ENCODE results near the gene ABHD12.
A peak's percentile ranks its signal among the peaks of the same experiment; 100 is the strongest.

Gene ABHD12

DNA sequence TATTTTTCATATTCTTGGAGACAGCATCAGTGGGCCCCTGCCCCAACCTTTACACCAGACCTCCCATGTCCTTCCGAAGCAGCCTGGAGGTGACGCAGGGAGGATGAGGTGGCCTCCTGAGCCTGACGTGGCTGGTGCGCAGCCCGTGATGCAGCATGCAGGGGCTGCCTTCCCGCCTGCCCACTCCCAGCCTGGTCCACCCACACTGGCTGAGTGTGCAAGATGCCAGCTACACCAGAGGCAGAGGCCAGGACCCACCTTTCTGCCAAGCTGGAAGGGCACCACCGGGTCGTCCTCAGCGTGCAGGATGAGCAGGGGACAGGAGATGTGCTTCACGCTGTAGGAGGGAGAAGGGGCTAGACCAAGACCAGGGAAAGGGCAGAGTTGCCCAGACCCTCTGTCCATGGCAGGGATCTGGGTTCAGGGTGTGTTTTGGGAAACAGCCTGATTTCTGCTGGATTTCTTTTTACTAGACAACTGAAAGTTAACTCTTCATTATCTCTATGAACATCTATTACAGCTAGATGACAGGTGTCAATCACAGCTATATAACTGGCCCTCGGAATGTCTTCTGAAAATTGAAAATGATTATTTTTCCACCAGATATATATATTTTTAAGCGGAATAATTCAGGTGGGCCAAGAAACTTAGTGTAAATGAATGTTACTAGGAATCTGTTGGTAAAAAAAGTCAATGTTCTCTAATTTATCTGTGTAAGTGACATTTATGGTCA lies 87.2 kb downstream of the ABHD12 start:
- DNase-seq, result no peak

DNA sequence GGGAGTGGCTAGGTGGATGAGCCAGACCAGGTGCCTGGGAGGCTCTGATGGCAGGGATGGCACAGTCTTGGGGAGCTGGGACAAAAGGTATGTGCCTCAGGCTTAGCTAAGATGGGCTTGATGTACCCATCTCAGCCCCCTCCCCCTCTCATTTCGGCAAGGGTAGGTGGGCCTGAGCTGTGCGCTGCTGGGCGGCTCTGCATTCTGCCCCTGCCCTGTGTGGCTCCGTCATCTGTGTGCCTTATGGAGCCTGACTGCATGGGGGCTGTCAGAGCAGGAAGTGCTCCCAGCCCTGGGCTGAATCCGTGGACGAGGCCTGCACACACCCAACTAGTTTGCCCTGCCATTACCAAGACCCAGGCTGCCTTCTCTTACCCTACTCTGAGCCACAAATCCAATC lies 88.0 kb downstream of the ABHD12 start:
- DNase-seq, result no peak

DNA sequence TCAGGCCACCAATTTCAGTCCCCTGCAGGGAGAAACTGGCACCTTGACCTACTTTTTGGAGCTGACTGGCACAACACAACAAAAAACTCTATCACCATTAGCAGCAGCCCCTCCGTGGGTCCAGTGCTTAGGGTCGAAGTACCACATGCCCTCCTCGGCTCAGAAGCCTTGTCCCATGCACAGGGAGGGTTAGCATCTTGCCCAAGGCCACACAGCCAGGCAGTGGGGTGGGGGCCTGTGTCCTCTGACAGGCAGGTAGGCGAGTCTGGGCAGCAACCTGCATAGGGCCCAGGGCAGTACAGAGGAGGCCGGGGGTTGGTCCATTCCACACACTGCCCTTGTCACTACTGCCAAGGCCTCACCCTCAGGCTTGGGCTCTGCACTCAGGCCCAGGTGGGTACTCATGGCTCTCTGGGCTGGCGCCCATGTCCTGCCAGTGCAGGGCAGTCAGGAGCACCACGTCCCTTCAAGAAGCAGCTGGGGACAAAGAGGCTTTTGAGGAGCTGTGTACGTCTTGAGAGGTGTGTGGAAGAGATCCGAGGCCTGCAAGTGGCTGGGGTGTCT lies 89.2 kb downstream of the ABHD12 start:
- no peak for DNase-seq

DNA sequence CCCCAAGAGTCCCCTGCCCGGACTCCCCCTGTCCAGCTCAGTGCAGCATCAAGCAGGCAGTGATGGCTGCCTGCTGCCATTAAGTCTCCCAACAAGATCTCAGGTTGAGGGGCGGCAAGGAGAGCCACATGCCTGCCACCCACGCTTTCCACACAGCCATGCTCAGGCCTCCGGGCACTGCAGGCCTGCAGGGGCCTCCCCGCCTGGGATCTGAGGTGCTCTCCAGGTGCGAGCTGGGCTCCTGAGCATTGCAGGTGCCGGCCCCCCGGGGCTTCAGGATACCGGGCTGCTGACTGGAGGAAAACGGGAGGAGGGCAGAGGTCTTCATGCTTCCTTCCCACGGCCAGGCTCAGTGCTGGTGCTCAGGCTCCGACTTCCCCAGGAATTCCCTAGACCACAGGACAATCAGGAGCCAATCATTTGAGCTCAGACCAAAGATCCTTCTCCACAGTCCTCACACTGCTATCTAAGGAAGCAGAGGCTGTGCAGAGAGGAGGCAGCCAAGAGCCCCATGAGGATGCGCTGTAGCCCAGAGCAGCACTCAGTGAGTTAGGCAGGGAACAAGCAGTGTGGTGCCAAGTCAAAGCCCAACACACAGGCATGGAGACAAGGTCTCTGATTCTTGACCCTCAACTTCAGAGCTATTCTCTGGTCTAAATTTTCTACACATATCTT lies 90.0 kb downstream of the ABHD12 start:
- DNase-seq, result no peak

DNA sequence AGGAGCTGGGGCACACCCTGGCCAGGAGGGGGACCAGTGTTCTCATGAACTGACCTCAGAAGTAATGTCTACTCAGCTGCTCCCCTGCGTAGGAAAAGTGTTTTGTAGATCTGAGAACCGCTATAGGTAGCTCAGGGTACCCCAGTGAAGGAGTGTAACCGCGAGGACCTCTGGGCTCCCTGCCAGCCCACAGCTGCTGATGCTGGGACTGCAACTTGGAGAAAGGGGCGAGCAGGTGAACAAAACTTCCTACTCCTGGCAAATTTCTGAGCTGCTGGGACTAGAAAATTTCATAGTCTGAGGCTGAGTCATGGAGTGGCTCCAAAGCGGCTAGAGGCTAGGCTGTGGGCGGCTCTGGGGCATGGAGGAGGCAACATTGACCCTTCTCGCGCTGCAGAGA lies 90.8 kb downstream of the ABHD12 start:
- DNase-seq, result no peak

DNA sequence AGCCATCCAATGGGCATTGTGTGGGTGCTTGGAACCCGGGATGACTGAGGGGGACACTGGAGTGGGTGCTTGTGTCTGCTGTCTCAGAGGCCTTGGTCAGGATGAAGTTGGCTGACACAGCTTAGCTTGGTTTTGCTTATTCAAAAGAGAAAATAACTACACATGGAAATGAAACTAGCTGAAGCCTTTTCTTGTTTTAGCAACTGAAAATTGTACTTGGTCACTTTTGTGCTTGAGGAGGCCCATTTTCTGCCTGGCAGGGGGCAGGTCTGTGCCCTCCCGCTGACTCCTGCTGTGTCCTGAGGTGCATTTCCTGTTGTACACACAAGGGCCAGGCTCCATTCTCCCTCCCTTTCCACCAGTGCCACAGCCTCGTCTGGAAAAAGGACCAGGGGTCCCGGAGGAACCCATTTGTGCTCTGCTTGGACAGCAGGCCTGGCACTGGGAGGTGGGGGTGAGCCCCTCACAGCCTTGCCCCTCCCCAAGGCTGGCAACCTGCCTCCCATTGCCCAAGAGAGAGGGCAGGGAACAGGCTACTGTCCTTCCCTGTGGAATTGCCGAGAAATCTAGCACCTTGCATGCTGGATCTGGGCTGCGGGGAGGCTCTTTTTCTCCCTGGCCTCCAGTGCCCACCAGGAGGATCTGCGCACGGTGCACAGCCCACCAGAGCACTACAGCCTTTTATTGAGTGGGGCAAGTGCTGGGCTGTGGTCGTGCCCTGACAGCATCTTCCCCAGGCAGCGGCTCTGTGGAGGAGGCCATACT lies 93.3 kb downstream of the ABHD12 start:
- DNase-seq, result no peak

DNA sequence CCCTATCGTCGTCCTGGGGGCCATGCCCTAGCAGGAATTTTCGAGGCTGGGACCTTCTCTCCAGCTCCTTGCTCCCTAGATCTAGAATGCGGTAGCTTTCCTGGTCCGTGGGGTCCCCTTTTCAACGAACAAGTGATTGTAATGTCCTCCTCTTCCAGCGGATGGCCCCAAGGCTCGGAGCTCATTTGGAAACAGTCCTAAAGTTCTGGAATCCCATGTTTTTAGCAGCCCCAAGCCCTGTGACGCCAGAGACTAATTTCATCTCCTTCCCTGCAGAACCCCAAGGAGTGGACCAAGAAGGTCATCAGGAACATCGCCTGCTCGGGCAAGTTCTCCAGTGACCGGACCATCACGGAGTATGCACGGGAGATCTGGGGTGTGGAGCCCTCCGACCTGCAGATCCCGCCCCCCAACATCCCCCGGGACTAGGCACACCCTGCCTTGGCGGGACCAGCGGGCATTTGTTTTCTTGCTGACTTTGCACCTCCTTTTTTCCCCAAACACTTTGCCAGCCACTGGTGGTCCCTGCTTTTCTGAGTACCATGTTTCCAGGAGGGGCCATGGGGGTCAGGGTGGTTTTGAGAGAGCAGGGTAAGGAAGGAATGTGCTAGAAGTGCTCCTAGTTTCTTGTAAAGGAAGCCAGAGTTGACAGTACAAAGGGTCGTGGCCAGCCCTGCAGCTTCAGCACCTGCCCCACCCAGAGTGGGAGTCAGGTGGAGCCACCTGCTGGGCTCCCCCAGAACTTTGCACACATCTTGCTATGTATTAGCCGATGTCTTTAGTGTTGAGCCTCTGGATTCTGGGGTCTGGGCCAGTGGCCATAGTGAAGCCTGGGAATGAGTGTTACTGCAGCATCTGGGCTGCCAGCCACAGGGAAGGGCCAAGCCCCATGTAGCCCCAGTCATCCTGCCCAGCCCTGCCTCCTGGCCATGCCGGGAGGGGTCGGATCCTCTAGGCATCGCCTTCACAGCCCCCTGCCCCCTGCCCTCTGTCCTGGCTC lies 94.2 kb downstream of the ABHD12 start:
- peak; percentile 5 for DNase-seq

DNA sequence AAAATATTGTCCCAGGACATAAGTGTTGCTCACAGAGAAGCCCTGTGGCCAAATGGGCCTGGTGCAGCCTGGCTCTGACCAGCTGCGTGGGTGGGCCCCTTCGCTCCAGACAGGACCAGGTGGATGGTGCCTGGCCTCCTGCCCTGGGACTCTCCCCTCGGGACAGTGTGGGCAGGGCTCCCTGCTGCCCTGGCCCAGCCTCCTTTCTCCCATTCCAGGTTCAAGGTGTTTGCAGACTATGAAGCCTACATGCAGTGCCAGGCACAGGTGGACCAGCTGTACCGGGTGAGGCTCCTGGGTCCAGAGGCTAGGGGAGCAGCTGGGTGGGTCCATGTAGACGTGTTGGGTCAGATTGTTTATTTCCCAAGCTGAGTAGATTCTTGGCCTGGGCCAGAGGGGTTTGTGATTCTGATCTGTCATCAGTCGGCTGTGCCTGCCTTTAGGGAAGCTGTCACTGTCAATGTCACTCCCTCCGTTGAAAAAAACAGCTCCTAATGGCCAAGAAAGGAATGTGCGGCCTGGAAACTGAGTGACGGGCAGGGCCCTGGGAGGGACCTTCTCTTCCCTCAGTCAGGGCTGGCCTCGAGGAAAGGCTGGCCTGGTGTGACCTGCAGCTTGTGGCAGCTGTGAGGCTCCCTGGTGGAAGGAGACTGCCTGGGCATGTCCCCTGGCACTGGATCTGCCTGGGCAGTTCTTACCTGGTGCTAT lies 95.1 kb downstream of the ABHD12 start:
- DNase-seq, result no peak

DNA sequence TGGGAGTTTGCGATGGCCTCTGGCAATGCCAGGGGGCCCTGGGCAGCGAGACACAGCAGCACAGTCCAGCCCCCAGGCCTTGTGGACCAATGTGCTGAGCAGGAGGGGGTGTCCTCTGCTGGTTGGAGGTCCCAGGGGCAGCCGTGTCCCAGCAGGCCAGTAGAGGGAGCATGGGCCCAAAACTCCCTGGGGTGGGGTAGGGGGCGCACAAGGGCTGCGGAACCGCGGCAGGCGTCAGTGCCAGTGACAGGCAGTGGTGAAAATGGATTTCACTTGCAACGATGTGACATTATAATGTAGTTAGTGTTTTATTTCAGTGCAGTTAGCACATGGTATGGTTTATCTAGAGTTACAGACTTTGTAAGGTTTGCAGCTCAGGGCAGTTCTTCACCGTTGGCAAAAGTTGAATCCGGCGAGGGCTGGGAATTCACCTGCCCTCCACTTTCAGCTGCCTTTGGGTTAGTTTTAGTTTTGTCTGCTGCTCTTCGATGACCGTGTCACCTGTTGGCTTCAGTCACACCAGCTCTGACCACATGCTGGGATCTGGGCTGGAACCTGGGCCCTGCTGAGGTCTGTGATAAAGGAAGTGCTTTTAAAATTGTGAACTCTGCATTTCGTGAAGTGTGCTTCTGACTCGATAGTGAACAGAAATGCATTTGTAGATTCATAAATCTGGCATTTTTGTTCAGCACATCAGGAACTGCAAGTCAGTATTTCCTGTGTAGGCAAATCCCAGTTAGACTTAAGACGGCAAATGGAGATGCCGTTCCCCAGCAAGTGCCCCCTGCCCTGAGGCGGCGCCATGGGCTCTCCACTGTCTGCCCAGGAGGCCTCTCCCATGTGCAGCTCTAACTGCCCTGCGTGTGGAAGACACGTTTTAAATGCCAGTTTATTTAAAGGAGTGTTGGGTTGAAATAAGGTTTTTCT lies 95.9 kb downstream of the ABHD12 start:
- DNase-seq, result peak; percentile 48

DNA sequence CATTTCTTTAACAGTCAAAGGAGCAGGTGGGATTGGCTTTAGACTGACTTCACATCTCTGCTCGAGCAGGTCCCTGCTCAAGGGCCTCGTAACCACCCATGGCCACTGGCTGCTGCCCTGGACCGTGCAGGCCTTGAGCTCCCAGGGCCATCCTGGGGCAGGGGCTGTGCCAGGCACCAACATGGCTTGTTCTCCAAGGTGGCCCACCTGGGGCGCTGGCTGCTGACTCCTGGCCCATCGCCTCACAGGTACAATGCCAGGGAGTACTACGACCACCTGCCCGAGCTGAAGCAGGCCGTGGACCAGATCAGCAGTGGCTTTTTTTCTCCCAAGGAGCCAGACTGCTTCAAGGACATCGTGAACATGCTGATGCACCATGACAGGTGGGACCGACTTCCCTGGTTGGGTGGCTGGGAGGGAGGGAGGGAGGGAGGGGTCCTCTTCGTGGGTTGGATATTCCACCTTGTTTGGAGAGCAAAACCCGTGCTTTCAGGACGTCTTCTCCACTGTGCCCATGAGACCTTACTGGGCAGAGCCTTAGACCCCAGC lies 96.7 kb downstream of the ABHD12 start:
- no peak for DNase-seq

DNA sequence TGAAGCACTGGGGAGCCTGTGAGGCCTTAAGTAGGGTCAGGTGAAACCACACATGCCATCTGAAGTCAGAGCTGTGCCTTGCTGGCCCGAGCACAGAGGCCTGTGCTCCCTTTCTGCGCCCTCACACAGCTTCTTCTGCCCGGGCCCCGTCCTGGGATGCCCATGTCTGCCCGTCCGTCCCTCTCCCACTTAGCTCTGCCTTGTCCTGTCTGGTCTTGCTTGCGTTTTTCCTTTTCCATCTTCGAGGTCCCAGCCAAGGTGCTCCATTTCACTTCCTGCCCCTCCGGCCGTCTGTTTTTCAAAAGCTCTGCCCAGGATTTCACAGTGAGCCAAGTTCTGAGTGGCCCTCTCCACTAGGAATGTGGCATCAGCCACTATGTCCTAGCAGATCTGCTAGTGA lies 97.1 kb downstream of the ABHD12 start:
- DNase-seq, result no peak

DNA sequence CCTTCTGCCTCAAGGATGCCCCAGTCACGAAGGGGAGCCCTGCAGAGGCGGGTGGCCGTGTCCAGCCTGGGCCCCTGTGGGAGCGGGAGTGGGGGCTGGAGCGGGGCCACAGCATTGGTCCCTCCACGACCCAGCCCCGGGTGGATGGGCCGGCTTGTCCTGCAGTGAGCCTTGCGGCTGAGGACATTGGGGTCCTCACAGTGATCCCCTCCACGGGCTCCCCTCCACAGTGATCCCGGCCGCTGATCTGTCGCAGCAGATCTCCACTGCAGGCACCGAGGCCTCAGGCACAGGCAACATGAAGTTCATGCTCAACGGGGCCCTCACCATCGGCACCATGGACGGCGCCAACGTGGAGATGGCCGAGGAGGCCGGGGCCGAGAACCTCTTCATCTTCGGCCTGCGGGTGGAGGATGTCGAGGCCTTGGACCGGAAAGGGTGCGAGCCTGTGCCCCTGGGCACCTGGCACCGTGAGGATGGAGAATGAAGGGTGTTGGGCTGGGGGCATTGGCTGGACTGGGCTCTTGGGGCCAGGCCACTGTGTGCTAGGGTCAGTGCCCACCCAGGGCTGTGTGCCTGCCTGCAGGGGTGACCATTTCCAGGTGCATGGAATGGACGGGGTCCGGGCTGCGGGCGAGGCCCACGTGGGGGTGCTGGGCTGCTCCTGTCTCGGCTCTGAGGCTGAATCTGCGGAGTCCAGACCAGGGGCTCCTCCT lies 98.3 kb downstream of the ABHD12 start:
- no peak for DNase-seq

DNA sequence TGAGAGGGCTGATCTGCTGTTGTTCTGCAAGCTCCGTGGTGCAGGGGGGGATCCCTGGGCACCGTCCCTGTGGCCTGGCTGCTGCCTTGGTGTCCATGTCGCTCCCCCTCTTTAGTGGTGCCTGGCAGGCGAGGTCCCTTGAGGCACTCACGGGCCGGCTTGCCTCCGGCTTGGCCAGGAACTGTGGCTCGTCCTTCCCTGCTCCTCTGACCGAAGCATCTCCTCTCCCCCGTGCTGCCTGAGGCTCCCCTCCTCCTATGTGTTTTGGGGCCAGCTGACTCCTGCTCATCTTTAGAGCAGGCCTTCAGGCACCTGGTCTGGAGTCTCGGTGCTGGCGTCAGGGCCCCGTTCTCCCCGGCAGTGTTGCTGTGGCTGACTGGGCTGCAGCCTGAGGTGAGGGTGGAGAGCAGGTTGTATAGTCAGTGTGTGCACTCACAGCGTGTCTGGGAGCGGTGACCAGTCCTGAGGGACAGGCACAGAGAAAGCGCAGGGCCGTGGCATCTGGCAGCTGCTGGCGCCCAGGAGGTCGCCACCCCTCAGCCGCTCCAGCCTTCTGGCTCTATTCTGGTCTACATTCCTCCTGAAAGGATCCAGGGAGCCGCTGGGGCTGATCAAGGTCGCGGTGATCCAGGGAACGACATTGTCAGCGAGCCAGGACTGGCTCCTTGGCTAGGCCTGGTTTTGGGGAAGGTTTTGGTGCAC lies 99.1 kb downstream of the ABHD12 start:
- DNase-seq, result no peak

DNA sequence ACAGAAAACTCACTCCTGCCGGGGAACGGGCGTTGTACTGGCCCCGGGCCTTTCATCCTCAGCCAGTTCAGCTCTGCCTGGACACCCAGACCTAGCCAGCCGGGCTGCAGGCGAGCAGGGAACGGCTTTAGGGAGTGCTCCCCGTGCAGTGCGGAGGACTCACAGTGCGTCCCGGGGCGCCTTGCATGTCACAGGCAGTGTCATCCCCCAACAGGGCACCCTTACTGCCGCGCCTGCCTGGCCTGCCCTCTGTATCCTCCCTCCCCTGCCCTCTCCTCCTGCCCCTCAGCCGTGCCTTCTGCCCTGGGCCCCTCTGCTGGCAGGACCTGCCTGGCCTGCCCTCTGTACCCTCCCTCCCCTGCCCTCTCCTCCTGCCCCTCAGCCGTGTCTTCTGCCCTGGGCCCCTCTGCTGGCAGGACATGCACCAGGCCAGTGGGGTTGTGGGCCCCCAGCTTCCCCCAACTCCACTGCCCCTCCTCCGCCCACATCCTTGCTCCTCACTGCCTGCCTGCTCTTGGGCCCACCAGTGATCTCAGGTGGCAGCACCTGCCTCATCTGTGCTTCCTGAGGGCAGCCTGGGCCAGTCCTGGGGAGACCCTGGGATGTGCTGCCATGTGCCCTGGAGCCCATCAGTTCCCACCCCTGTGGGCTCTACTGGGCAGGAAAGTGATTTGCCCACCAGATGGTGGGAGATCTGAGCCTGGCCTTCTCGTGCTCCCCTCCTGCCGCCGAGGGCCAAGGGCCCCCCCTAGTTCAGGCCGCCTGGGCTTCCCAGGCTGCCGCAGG lies 99.8 kb downstream of the ABHD12 start:
- no peak for DNase-seq

DNA sequence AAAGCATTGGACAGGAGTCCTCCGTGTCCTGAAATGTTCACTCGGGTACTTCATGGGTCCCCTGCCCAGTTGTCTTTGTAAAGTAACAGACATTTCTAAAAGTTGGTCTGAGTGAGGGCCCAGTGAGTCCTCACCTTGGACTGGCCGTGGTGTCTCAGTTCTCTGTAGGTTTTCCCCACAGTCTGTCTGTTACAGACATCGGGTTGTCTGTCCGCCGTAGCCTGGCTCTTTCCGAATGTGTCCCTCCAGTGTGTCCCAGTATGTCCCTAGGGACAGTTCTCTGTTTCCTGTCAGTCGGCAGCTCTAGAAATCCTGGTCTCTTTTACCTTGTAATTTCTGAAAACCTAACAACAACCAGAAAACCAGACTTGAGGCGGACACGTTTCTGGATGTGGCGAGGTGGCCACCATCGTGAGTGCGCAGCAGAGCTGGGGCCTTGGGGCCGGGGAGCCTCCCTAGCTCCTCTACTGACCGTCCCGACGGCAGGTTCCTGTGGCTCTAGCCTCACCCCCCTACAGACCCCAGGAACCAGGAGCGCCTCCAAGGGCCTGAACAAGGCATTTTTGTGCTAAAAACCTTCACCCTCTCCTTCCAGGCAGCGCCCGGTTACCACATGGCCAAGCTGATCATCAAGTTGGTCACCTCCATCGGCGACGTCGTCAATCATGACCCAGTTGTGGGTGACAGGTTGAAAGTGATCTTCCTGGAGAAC lies 100.6 kb downstream of the ABHD12 start:
- no peak for DNase-seq

DNA sequence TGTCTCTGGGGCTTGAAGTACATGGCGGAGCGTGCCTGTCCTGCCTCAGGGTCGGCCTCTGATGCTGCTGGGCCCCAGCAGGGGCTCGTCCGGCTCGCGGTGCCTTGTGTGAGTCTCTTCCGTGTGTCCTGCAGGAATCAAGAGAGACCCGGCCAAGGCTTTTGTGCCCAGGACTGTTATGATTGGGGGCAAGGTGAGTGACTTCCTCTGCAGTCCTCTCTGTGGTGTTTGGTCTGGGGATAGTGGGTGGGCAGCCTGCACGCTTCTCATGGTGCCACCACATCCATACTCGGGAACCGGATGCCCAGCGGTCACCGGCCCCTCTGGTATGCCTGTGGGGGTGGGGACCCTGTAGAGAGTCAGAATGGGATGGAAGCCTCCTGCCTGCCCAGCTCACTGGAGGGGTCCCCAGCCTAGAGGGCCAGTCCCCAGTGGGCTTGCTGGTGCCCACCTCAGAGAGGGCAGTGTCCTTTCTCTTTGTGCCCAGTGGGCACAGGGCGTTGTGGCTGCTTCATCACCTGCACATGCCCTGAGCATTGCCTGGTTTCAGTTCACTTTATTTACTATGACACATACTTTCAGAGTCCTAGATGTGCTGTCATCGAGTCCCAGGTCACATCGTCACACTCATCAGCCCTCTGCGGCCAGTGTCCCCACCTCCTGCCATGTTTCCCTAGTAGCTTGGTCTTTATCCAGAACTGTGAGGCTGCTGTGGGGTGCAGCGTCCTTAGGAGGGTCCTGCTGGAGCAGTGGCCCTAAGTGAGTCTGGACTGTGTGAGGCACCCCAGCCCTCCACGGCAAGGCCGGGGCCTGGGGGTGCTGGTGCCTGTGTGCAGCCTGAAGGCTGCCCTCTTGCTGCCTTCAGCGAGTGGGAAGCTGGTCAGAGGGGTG lies 102.1 kb downstream of the ABHD12 start:
- DNase-seq, result no peak
